Stimulated activated CD4-positive, alpha-beta T cell treated with anti-CD3 and anti-CD28 coated beads, Interleukin-2, amount 100 ng/mL, for 48 hours (primary cell): ENCODE measurements around the gene RBMX.
"Not testable (repeated sequence)": the region's sequence is repeated elsewhere in the genome, so short reads cannot be mapped to it uniquely, and the experiment has no call there.

Source experiments
- DNase-seq, 2 donors: peaks; one replicate each; pipeline ENCODE4 v3.0.0-alpha.2; 2020

RBMX gene

DNA sequence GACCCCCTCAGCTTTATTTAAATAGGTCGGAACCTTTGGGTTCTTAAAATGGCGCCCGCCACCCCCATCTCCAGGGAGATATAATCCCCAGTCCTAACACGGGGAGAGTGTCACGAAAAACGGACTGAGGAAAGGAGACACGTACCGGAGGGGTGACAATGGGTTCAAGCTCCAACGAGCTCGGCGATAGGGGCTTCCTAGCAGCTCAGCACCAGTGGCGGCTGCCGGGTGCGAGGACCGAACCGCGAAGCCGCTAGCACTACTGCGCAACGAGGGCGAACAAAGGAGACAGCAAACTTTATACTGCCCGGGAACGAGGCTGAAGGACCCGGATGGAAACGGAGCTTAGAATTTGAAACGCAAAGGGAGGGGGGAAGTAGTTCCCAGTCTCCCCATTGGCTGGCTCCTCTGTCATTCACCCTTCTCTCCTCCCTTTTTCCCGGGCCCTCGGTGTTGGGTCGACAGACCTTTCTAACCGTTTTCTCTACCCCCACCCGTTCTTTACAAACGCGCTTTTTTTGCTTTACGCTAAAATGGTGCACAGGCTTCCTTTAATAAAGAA is at the start of gene RBMX:
Gene RBMX, minus strand, starts transcription at position 274 of the 562 bp plus-strand sequence. CDS start 1,298 bp downstream, outside the sequence.
- peak; percentile 81 for DNase-seq

DNA sequence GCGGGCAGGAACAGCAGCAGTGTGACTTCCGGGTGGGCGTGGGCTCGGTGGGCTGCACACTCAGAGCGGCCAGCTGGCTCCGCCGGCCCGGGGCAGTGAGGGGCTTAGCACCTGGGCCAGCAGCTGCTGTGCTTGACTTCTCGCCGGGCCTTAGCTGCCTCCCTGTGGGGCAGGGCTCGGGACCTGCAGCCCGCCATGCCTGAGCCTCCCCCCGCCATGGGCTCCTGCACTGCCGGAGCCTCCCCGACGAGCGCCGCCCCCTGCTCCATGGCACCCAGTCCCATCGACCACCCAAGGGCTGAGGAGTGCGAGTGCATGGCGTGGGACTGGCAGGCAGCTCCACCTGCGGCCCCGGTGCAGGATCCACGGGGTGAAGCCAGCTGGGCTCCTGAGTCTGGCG is 40.9 kb upstream of the RBMX start:
- DNase-seq: not testable (repeated sequence)

- DNase-seq: no peak
These were observed 39.5 kb upstream of the RBMX start for GRCh38 chrX:136920001-136920400.

- no peak for DNase-seq
These were observed 36.3 kb upstream of the RBMX start for GRCh38 chrX:136916827-136917226.

DNA sequence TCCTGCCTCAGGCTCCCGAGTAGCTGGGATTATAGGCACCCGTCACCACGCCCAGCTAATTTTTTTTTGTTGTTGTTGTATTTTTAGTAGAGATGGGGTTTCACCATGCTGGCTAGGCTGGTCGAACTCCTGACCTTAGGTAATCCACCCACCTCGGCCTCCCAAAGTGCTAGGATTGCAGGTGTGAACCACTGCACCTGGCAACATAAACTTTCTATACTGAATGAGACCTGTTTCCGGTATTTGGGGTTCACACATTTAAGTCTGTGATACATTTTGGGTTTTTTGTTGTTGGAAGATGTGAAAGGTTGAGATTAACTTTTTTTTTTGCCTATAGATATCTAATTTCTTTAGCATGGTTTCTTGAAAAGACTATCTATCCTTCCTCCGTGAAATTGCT is 31.1 kb upstream of the RBMX start:
- not testable (repeated sequence) for DNase-seq

DNA sequence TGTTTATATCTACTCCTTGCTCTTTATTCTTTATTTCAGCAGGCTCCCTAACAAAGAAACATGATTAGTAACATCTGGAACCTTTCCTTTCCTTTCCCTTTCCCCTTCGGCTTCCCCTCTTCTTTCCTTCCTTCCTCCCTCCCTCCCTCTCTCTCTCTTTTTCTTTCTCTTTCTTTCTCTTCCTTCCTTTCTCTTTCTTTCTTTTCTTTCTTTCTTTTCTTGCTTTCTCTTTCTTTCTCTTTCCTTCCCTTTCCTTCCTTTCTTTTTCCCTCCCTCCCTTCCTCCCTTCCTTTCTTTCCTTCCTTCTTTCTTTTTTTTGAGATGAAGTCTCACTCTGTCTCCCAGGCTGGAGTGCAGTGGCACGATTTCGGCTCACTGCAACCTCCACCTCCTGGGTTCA is 30.7 kb upstream of the RBMX start:
- DNase-seq: no peak

GRCh38 chrX:136910565-136911035 is 30.1 kb upstream of the RBMX start:
- no peak for DNase-seq

- DNase-seq: peak; percentile 35 to 42
These were observed 29.4 kb upstream of the RBMX start for GRCh38 chrX:136909706-136910564.

GRCh38 chrX:136909119-136909705 is 28.7 kb upstream of the RBMX start:
- peak; percentile 53 to 61 for DNase-seq

DNA sequence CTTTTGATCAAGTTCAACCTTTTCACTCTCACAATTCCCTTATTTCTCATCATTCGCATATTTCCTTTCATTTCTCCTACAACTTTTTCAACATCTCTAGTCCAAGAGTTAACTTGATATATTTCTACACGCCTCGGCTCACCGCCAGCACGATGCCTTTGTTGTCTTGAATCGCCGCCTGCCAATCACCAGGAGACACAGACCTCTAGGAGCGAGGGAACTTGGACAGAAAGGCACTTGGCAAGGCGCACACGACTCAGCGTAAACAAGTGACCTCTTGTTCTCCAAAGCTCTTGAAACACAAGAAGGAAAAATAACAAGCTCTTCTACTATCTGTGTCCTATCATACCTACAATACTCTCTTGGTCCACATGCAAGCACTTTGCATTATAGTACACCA is 27.1 kb upstream of the RBMX start:
- no peak for DNase-seq

- no peak for DNase-seq
These were observed 26.5 kb upstream of the RBMX start for GRCh38 chrX:136906921-136907510.

DNA sequence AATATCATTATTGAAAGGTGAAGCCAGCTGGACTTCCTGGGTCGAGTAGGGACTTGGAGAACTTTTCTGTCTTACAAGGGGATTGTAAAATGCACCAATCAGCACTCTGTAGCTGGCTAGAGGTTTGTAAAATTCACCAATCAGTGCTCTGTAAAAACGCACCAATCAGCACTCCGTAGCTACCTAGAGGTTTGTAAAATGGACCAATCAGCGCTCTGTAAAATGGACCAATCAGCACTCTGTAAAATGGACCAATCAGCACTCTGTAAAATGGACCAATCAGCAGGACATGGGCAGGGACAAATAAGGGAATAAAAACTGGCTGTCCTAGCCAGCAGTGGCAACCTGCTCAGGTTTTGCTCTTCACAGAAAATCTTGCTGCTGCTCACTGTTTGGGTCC is 23.5 kb upstream of the RBMX start:
- DNase-seq: not testable (repeated sequence)

DNA sequence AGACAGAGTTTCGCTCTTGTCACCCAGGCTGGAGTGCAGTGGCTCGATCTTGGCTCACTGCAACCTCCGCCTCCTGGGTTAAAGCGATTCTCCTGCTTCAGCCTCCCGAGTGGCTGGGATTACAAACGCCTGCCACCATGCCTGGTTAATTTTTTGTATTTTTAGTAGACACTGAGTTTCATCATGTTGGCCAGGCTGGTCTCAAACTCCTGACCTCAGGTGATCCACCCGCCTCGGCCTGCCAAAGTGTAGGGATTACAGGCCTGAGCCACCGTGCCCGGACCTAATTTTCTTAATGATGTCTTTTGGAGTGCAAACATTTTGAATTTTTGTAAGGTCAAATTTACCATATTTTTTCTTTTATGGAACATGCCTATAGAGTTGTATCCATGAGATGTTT is 19.5 kb upstream of the RBMX start:
- not testable (repeated sequence) for DNase-seq

DNA sequence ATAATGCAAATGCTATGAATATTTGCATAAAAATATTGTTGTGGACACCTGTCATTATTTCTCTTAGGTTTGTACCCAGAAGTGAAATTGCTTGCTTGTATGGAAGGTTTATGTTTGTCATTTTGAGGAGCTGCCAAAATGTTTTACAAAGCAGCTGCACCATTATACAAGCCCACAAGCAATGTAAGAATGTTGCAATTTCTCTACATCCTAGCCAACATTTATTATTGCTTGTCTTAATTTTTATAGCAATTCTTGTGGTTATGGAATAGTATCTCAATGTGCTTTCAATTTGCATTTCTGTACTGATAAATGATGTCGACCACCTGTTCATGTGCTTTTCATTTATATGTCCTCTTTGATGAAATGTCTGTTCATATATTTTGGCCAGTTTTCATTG is 18.7 kb upstream of the RBMX start:
- no peak for DNase-seq

- not testable (repeated sequence) for DNase-seq
These were observed 18.2 kb upstream of the RBMX start for GRCh38 chrX:136898752-136899151.

DNA sequence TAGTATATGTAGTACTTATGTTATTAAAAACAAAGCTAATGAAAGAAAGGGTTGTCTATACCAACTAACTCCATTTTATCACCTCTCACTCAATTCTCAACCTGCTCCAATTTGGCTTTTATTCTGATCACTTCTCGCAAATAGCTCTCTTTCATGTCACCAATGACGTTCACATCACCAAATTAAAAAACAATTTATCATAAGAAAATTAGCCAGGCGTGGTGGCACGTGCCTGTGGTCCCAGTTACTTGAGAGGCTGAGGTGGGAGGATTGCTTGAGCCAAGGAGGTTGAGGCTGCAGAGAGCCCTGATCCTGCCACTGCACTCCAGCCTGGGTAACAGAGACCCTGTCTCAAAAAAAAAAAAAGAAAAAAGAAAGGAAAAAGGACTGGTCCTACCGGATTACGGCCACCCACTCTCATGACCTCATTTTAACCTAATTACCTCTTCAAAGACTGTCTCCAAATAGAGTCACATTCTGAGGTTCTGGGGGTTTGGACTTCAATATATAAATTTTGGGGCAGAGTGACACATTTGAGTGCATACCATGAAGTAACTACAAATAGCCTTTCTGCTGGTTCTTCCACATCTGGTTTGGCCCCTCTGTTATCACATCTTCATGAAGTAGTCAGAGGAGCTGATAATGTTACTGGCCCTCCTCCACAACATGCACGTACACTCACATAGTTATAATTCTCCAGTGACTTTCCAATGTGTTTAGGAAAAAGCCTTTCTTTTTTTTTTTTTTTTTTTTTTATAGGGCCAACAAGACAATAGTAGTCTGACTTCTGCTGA is 15.8 kb upstream of the RBMX start:
- no peak for DNase-seq

- DNase-seq: no peak
These were observed 11.9 kb upstream of the RBMX start for GRCh38 chrX:136892412-136892811.

DNA sequence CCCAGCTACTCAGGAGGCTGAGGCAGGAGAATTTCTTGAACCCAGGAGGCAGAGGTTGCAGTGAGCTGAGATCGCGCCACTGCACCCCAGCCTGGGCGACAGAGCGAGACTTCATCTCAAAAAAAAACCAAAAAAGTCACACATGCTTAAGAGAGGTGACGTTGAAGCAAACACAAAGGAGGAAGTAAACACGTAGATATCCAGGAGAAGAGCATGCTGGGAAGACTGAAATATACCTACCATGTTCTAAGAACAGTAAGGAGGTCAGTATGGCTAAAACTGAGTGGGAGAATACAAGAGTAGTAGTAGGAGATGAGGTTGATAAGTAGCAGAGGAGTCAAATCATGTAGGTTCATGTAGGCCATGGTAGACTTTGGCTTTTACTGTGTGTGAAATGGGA is 10.1 kb upstream of the RBMX start:
- not testable (repeated sequence) for DNase-seq

- no peak for DNase-seq
These were observed 8.7 kb upstream of the RBMX start for GRCh38 chrX:136889269-136889668.

DNA sequence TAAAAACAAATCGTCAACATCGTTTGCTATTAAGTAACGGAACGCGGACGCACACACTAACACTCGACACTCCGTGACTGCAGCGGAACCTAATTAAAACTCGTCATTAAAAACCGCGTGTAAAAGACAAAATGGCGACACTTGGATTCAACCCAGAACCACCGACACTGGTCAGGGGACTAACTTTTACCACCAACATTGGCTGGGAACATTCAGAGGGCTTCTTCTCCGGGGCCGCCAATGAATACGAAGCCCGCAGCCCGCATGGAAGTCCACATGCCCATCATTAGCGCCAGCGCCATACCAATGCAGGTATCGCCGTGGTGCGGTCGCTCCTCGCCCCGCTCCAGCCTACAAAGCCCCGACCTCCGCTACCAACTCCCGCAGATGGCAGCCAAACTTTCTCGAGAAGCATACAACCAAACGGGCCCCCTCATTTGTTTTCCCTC is 498 bp downstream of the RBMX start:
- DNase-seq: peak; percentile 12 to 16

DNA sequence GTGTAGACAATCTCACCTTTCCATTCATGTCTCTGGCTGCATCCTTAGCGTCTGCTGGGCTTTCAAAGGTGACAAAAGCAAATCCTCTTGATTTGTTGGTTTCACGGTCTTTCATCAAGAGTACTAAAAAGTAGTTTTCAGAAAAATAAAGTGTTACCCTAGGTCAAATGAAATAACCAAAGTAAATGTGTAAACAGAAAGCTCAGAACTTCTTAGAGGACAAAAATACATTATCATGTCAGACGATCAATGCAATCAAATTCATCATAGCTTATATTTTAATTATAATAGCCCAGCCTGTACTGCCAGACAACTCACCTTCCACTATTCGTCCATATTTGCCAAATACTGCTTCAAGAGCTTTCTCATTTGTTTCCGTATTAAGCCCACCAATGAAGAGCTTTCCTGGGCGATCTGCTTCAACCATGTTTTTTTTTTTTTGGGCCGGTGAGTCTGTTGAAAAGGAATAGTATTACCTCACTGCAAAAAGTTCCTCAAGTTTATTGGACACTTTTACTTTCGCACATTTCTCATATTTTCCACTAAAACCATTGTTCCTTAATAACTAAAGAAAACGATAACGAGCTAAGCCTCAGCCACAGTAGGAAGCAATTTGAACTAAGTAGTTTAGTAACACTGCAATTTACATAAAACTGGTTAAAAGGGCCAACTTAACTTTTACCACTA is 1.4 kb downstream of the RBMX start:
- DNase-seq: no peak

- DNase-seq: no peak
These were observed 2.1 kb downstream of the RBMX start for GRCh38 chrX:136878423-136878822.
